DOHH2 (cell line): ENCODE results near the gene CYB5RL.

Source experiments
- CTCF ChIP-seq: fragments of 200-600 bp; sonication (generic); IDR thresholded peaks from one replicate; pipeline ENCODE4 v1.5.1; 2014; ENCODE audit warnings: antibody characterized with exemption, mild to moderate bottlenecking, low read depth, low read length; ENCODE audit not compliant: poor library complexity, severe bottlenecking
- EZH2phosphoT487 ChIP-seq: fragments of 200-600 bp; sonication (generic); IDR thresholded peaks from 2 replicates; pipeline ENCODE4 v1.6.1; 2017; ENCODE audit warnings: borderline replicate concordance, mild to moderate bottlenecking, antibody characterized with exemption, low read length, moderate library complexity, mixed read lengths

- TF ChIP-seq CTCF, result no peak
- no peak for TF ChIP-seq EZH2phosphoT487
These were observed 28.2 kb downstream of the CYB5RL start for GRCh38 chr1:54171606-54172005.
